ENCODE data around the gene SPDEF.

The SPDEF gene

GRCh38 chr6:34525431-34526175, 30.5 kb downstream of the SPDEF start:
- no peak overlapping the region for H3K4me3 ChIP-seq (ENCODE audit: low read depth, low read length)
- no peak for TF ChIP-seq CTCF (IDR thresholded peaks at IDR 0.05; ENCODE audit: insufficient read depth, low read depth, low read length, missing control alignments)
- DNase-seq (ENCODE audit: low read depth), result no peak

- H3K4me3 ChIP-seq (ENCODE audit: low read depth, low read length), result no peak overlapping the region
- no peak for TF ChIP-seq CTCF (IDR thresholded peaks at IDR 0.05; ENCODE audit: insufficient read depth, low read depth, low read length, missing control alignments)
Measured at GRCh38 chr6:34524971-34525370, 31.2 kb downstream of the SPDEF start.

GRCh38 chr6:34524499-34524898, 31.6 kb downstream of the SPDEF start:
- no peak for TF ChIP-seq CTCF (IDR thresholded peaks at IDR 0.05; ENCODE audit: insufficient read depth, low read depth, low read length, missing control alignments)
- DNase-seq (ENCODE audit: low read depth), result no peak
- H3K4me3 ChIP-seq (ENCODE audit: low read depth, low read length), result no peak overlapping the region

More at GRCh38 chr6:34524971-34525370, 31.2 kb downstream of the SPDEF start:
- no peak for DNase-seq (ENCODE audit: low read depth)

- no peak for TF ChIP-seq CTCF (IDR thresholded peaks at IDR 0.05; ENCODE audit: insufficient read depth, low read depth, low read length, missing control alignments)
Measured at GRCh38 chr6:34523441-34524206, 32.5 kb downstream of the SPDEF start.

GRCh38 chr6:34522761-34523160, 33.4 kb downstream of the SPDEF start:
- no peak for TF ChIP-seq CTCF (IDR thresholded peaks at IDR 0.05; ENCODE audit: insufficient read depth, low read depth, low read length, missing control alignments)
- no peak overlapping the region for H3K4me3 ChIP-seq (ENCODE audit: low read depth, low read length)
- DNase-seq (ENCODE audit: low read depth), result no peak

More at GRCh38 chr6:34523441-34524206, 32.5 kb downstream of the SPDEF start:
- DNase-seq (ENCODE audit: low read depth), result no peak
- H3K4me3 ChIP-seq (ENCODE audit: low read depth, low read length), result no peak overlapping the region

- no peak for DNase-seq (ENCODE audit: low read depth)
Measured at GRCh38 chr6:34521463-34522285, 34.5 kb downstream of the SPDEF start.

More at GRCh38 chr6:34521463-34522285, 34.5 kb downstream of the SPDEF start:
- no peak overlapping the region for H3K4me3 ChIP-seq (ENCODE audit: low read depth, low read length)
- TF ChIP-seq CTCF (IDR thresholded peaks at IDR 0.05; ENCODE audit: insufficient read depth, low read depth, low read length, missing control alignments), result no peak
